ENCODE results near the gene MCEMP1.

The MCEMP1 gene

GRCh38 chr19:7699003-7699402 is 22.1 kb downstream of the MCEMP1 start:
- no peak for DNase-seq

- no peak for DNase-seq
Observed at GRCh38 chr19:7699417-7700401, 22.8 kb downstream of the MCEMP1 start.

GRCh38 chr19:7701049-7701653 is 24.3 kb downstream of the MCEMP1 start:
- no peak for DNase-seq

DNA sequence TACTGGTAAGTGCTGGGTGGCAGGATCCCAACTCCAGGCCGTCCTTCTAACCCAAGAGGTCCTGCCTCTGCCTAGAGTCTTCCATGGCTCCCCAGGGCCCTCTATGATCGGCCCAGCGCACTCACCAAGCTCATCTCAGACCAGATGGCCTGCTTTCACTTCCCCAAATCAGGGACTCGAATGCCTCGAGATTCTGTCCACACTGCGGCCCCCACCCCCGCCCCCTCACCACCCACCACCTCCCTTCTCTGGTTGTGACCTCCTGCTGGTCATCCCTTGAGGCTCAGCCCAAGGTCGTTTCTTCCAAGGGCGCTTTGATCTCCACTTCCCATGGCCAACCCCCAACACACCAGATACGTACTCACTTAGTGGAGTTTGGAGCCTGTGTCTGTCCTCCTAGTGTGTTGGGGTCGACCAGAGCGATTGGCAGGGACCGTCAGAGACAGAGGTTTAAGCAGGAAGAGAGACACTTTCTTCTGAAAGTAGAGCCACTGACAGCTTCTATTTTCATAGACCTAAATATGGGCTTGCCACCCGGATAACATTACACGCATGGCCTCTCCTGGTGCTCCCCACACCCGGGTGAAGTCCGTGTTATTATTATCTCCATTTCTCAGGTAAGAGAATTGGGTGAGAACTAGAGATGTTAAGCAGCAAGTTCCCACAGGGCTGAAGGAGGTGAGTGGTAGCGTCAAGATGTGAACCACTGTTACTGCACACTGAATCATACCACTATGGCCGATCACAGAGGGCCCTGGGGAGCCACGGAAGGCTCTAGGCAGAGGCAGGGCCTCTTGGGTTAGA is 25.0 kb downstream of the MCEMP1 start, which contains the start of gene FCER2:
FCER2 (minus strand) TSS at position 478 of the 804 bp plus-strand sequence. CDS start 2,371 bp downstream, outside the sequence.
- no peak for DNase-seq

DNA sequence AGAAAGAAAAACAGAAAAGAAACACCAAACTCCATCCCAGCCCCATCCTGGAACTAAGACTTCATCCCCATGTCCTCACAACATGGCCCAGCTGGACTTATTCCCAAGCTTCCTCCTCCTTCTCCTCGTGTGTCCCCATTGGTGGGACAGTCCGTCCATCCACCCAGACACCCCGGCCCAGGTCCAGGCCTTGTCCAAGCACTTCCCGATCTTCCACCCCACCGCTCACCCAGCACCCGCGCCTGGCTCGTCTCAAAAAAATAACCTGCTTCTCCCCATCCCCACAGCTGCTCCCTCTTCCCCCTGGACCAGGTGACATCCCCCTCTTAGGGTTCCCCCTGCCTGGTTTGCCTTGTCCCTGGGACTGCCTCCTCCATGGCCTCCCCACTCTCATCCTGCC is 26.4 kb downstream of the MCEMP1 start:
- DNase-seq: no peak

- no peak for DNase-seq
Observed at GRCh38 chr19:7704280-7705060, 27.6 kb downstream of the MCEMP1 start.

DNA sequence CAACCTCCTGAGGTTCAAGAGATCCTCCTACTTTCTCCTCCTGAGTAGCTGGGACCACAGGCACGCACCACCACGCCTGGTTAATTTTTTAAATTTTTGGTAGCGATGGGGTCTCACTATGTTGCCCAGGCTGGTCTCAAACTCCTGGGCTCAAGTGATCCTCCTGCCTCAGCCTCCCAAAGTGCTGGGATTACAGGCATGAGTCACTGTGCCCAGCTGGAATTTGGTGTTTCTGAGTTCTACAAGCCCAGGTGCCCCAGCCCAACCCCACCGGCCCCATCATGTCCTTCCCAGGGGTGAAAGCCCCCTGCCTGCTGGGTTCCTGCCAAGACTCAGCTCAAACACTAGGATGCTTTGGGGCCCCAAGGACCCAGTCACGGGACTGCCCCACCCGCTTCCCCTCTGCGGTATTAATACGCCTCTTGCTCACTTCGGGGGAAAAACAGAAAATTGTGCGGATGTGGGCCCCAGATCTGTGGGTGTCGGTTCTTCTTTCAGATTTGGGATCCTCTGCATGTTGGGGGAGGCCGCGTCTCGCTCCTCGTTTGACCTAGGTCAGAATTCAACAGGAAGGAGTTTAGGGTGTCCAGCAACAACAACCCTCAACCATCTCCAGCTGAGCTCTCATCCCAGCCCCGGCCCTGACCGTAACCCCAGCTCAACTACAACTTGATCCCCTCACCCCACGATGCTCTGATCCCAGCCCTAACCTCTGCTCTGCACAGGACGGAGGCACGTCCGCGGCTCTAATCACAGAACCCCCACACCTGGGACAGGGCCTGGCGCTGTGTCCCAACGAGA is 28.7 kb downstream of the MCEMP1 start:
- peak; percentile 61 for DNase-seq

GRCh38 chr19:7706188-7706954 is 29.5 kb downstream of the MCEMP1 start:
- no peak for DNase-seq

GRCh38 chr19:7706955-7707456 is 30.1 kb downstream of the MCEMP1 start:
- DNase-seq: no peak

- no peak for DNase-seq
Observed at GRCh38 chr19:7709932-7710460, 33.1 kb downstream of the MCEMP1 start.

GRCh38 chr19:7710616-7711015 is 33.7 kb downstream of the MCEMP1 start:
- DNase-seq: no peak

DNA sequence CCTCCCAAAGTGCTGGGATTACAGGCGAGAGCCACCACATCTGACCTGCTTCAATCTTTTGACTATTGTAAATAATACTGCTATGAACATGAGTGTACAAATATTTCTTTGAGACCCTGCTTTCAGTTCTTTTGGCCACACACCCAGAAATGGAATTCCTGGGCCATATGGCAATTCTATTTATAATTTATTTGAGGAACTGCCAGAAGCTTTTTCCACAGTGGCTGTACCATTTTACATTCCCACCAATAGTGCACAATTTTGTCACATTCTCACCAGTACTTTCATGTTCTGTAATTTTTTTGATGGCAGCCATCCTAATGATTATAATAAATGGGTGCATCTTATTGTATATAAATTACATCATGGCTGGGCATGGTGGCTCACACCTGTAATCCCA is 38.8 kb downstream of the MCEMP1 start:
- no peak for DNase-seq

DNA sequence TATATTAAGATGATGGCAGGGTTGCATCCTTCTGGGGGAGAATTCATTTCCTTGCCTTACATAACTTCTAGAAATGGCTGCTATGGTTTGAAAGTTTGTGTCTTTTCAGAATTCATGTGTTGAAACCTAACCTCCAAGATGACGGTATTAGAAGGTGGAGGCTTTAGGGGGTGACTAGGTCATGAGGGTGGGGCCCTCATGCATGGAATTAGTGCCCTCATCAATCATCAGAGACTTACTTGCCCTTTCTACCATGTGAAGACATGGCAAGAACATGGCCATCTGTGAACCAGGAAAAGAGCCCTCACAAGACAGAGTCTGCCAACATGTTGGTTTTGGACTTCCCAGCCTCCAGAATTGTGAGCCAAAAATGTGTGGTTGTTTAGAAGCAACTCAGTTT is 39.9 kb downstream of the MCEMP1 start:
- DNase-seq: no peak

DNA sequence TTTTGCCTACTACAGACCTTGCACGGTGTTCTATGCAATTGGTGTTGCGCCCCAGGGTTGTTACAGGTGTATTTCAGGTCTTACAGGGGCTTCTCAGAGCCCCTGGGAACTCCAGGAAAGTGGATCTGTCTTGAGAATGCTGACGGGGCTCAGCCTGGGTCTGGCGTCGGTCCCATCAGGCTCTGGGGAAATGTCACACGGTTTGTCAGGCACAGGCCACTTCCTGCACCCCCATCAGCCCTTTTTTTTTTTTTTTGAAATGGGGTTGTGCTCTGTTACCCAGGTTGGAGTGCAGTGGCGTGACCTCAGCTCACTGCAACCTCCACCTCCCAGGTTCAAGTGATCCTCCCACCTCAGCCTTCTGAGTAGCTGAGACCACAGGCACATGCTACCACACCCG is 41.8 kb downstream of the MCEMP1 start:
- no peak for DNase-seq

DNA sequence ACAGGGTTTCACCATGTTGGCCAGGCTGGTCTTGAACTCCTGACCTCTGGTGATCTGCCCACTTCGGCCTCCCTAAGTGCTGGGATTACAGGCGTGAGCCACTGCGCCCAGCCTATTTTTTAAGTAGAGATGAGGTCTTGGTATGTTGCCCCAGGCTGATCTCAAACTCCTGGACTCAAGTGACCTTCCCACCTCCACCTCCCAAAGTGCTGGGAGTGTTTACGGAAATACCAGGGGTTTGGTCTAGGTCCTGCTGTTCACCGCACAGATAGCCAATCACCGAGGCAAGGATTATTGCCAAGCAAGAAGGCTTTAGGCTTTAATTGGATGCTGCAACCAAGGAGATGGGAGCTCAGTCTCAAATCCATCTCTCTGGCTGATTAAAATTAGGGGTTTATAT is 43.5 kb downstream of the MCEMP1 start:
- DNase-seq: no peak

DNA sequence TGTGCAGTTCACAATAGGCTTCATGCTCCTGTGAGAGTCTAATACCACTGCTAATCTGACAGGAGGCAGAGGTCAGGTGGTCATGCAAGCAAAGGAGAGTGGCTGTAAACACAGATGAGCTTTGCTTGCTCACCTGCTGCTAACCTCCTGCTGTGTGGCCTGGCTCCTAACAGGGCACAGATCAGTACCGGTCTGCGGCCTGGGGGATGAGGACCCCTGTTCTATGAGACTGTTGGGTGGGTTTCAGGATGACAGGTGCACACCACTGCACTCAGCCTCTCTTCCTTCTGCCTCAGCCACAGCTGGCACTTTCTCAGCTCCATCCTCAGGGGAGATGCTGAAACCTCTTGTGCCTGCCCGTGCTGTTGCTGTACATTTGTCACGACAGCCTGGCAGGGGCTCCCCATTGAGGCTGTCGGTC is 45.4 kb downstream of the MCEMP1 start:
- no peak for DNase-seq

DNA sequence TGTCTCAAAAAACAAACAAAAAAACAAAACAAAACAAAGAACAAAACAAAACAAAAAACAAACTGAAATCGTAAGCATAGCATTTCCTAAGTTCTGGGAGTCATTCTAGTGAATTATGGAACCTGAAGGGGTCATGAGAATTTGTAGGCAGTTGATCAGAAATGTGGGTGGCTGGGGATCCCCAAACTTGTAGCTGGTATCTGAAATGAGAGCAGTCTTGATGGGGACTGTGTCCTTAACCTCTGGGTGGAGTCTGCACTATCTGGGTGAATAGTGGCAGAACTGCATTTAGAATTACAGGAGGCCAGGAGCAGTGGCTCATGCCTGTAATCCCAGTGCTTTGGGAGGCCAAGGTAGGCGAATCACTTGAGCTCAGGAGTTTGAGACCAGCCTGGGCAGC is 48.9 kb downstream of the MCEMP1 start:
- no peak for DNase-seq

DNA sequence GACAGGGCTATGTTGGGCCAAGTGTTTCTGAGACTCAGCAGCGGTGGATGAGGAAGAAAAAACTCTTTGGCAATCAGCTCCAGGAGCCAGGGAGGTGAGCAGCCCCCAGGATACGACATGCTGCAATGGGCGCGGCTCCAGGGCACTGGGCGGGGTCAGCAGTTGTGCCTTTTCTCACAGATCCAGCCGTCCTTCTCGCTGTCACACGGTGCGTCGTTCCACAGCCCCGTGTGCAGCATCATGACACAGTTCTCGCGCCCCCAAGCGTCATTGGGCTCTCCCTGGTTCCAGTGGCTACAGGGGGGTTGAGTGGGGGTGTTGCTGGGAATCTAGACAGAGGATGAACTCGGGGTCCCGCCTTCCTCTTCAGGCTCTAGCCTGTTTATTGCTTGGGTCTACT is 52.3 kb downstream of the MCEMP1 start:
- no peak for DNase-seq
